Stimulated activated CD8-positive, alpha-beta memory T cell treated with anti-CD3 and anti-CD28 coated beads, Interleukin-15, amount 100 ng/mL, for 24 hours (primary cell): ENCODE measurements around the gene IRF2.

Experiments used
- DNase-seq: peaks from one replicate; pipeline ENCODE4 v3.0.0-alpha.2; 2020; ENCODE audit warnings: low read depth

Gene IRF2

GRCh38 chr4:184406958-184407391, 67.4 kb downstream of the IRF2 start:
- DNase-seq, result no peak

DNA sequence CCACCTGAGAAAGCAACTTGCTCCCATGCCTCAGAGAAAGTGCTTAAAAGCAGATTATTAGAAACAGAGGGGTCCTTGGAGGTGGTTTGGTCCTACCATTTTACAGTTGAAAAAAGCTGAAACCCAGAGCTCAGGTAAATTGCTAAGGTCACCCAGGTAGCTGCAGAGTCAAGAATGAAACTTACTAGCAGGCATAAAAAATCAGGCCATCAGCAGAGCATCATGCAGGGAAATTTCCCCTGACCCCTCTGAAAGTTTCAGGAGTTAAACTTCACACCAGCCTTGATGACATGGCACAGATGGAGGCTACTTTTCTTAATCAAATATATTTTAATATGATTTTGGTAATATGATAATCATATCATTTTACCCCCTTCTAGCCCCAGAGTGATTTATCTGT, 70.3 kb downstream of the IRF2 start:
- no peak for DNase-seq

- no peak for DNase-seq
Observed at GRCh38 chr4:184403384-184403781, 71.0 kb downstream of the IRF2 start.

DNA sequence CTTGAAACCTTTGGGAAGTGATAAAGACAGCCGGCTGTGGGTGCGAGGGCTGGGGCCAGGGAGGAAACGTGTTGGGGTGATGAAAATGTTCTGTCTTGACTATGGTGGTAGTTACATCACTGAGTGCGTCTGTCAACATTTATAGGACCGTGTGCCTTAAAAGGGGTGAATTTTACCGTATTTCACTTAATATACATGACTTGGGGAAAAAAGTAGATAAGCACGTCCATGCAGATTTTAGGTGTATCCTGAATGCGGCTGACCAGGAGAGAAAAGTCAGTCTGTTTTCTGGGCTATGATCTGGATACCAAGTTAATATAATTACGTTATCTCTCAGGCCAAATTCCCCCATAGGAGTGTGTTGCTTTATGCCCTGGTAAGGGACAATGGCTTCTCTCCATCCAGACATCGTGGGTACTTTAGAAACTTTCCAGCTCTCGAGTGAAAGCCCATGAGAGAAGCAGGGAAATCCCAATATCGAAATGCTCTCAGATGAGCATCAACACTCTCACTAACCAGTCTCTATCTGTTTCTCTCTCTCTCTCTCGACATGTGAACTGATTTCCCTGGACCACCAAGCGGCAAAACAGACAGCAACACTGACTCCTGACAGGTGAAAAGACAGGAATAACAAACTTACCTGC, 71.5 kb downstream of the IRF2 start:
- no peak for DNase-seq

GRCh38 chr4:184402239-184402638, 72.1 kb downstream of the IRF2 start:
- no peak for DNase-seq

DNA sequence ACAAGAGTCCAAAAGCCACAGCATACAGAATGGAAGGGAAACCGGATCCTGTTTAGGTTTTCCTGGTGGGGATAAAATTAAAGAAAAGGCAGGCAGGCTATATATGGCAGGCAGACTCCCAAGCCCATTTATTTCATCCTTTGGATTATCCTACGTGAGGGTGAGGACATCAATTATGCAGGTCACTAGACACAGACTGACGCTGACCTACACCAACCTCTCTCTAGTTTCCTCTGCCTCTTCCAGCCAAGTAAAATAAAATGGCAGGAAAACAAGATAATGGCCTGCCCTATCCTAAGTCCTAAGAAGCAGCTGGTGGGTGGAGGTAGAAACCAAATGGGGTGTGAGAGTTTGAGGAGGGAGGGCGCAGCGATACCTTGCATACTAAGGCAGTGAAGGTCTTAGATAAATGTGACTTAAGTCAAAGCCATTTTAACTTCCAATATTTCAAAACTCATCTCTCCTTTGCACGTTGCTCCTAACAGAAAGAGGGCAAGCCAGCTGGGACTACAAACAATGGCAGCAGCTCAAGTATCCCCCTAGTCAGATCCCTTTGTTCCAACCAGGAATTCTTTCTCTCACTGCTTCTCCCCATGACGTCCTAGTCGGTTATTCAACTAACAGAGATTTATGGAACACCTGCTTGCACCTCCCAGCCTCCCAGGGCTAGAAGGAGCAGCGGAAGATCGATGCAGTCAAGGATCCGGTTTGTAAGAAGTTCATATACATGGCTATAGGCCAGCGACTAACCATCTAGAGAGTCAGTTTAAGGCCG, 72.8 kb downstream of the IRF2 start:
- no peak for DNase-seq

DNA sequence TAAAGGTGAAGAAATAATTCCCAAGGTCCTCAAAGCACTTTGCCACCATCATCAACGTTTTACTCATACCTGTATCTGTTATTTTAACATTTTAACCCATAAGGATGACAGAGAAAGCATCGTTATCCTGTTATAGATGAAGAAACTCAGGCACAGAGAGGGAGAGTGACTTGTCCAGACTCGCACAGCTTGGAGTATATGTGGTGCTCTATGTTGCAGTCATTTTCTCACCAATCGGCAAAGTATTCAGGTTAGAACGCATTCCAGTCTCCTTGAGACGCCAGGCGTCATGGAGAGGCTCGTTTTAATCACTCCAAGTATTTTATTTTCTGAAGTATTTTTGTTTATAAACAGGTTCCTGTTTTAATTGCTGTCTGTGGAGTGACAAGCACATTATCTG, 73.5 kb downstream of the IRF2 start:
- no peak for DNase-seq

DNA sequence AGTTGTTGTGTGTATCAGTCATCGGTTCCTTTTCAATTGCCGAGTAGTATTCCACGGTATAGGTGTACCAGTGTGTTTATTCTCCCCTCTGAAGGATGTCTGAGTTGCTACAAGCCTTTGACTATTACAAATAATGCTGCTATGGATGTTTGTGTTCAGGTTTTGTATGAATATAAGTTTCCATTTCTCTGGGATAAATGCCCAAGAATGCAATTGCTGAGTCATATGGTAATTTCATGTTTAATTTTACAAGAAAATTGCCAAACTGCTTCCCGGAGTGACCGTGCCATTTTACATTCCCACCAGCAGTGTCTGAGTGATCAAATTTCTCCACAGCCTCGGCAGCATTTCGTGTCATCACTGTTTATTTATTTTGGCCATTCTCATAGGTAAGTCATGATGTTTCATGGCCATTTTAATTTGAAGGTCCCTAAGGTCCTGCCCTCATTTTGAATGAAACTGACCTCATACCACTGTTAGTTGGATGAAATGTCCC, 73.9 kb downstream of the IRF2 start:
- no peak for DNase-seq

DNA sequence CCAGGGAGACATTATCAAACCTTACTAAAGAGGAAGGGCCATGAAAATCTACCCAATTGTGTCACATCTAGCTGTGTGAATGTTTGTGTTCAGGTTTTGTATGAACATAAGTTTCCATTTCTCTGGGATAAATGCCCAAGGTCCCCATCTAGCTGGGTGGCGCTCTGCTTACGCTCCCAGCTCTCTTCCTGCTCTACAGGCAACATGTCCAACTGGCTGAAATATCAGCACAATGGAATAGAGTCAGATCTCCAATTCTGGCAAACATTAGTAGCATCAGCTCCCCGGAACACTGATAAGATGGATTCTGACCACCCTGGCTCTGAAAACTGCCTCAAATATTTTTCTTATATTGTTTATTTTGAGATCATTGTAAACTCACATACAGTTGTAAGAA, 74.8 kb downstream of the IRF2 start:
- no peak for DNase-seq

- no peak for DNase-seq
Observed at GRCh38 chr4:184398741-184399511, 75.4 kb downstream of the IRF2 start.

DNA sequence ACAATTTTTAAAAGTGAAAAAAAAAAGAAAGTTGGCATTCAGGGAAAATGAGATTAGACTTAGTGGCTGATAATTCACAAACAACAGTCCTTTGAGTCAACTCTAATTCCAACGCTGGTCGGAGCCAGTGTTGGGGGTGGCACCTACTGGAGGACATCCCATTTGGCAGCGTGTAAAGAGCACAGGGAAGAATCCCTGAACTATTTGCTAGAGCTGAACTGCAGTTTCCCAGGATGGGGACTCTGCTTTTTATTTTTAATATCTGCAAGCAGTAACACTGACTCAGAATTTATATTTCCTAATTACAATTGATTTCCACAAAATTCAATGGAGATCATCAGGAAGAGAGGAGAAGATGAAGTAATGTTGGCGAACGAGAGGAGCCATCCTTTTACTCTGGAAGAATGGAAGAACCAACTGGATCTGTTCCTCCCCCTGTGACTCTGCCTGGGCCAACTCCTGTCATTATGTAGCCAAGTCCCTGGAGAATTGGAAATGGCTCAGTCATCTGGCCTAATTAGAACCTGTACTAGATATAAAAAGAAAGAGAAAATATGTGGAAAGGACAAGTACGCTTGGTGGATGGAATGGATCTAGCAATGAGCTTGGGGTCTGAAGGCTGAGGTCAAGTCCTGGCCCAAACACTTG, 76.7 kb downstream of the IRF2 start:
- no peak for DNase-seq

- DNase-seq, result no peak
Observed at GRCh38 chr4:184396570-184397515, 77.5 kb downstream of the IRF2 start.

GRCh38 chr4:184395971-184396391, 78.4 kb downstream of the IRF2 start:
- DNase-seq, result no peak

GRCh38 chr4:184395451-184395917, 78.9 kb downstream of the IRF2 start:
- no peak for DNase-seq

GRCh38 chr4:184392748-184393559, 81.4 kb downstream of the IRF2 start:
- DNase-seq, result no peak

- DNase-seq, result no peak
Observed at GRCh38 chr4:184392316-184392715, 82.0 kb downstream of the IRF2 start.

GRCh38 chr4:184389978-184390900, 84.1 kb downstream of the IRF2 start:
- no peak for DNase-seq

GRCh38 chr4:184388106-184388505, 86.2 kb downstream of the IRF2 start:
- DNase-seq, result no peak

DNA sequence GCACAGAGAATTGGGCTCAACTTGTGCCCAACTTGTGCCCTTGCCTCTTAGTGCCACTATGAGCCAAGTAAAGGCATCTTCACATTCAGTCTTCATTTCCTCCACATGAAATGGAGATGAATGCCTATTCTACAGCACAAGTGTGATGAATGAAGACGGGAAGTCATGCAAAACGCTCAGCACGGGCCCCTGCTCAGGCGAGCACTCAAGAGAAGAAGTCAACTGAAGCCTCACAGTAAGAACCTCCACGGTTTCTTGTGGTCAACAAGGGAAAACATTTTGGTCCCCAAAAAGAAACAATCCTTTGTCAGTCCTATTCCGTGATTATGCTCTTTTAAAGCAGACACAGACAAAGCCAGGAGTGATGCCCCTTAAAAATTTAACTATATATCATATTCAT, 87.0 kb downstream of the IRF2 start:
- DNase-seq, result no peak
